OCI-LY3 (cell line): Measurements from ENCODE around the gene HPCAL1.

Source experiments
- EZH2phosphoT487 ChIP-seq: fragments of 200-600 bp; shearing (Covaris generic); IDR thresholded peaks from 2 replicates; pipeline ENCODE4 v1.6.1; 2018; ENCODE audit warnings: antibody characterized with exemption, mixed run types, low read depth
- TF ChIP-seq, protein P1 (sequence below): fragments of 200-600, 300-600 bp; sonication (generic); IDR thresholded peaks from 2 replicates; pipeline ENCODE4 v1.5.1; 2014; ENCODE audit warnings: antibody characterized with exemption, low read length, low read depth

DNA sequence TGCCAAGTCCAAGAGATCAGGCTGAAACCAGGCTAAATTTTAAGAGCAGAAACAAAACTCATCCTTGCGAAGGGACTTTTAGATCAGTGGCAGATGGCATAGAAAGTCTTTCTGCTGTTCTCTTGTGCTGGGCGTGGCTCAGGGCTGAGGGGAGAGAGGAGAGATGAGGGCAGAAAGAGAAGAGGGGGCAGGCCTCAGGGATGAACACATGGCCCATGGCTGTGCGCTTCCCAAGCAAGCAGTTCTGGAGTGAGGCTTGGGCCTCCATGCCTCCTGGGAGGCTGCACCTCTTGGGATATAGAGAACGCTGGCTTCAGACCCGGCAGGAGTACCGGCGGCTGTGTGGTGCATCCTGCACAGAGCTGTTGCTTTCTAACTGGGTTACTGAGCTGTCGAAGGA lies 41.0 kb downstream of the HPCAL1 start:
- TF ChIP-seq, protein P1, sequence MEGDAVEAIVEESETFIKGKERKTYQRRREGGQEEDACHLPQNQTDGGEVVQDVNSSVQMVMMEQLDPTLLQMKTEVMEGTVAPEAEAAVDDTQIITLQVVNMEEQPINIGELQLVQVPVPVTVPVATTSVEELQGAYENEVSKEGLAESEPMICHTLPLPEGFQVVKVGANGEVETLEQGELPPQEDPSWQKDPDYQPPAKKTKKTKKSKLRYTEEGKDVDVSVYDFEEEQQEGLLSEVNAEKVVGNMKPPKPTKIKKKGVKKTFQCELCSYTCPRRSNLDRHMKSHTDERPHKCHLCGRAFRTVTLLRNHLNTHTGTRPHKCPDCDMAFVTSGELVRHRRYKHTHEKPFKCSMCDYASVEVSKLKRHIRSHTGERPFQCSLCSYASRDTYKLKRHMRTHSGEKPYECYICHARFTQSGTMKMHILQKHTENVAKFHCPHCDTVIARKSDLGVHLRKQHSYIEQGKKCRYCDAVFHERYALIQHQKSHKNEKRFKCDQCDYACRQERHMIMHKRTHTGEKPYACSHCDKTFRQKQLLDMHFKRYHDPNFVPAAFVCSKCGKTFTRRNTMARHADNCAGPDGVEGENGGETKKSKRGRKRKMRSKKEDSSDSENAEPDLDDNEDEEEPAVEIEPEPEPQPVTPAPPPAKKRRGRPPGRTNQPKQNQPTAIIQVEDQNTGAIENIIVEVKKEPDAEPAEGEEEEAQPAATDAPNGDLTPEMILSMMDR: no peak
- no peak for TF ChIP-seq EZH2phosphoT487
